HepG2 (cell line): ENCODE results near the gene CPS1. TPM values are rescaled to one million over a fixed set of nuclear protein-coding genes. Genes with fewer than 3 reads are reported as not detected.

Experiments used
- ATAC-seq: fragments of 200-7000 bp; cut with Tn5 transposase; 3 replicates; pipeline ENCODE4 v1.9.1; 2020; ENCODE audit warnings: mild to moderate bottlenecking, moderate library complexity
- BruUV-seq: library from RNA; stranded (reverse); fragments of 400-500 nt; replicated peaks from 2 replicates; lab custom pipeline; 2021; lab: Mats Ljungman, UMichigan
- CTCF ChIA-PET: fragments of 300-600 bp; formaldehyde crosslinking; extraction: SDS; loops from one replicate; lab custom pipeline; 2021; ENCODE audit warnings: low total read pairs, inconsistent platforms, low intra/inter-chr PET ratio; lab: Yijun Ruan, JAX
- POLR2A ChIA-PET: fragments of 350-600 bp; sonication (Branson Sonifier 250); formaldehyde crosslinking; loops from one replicate; lab custom pipeline; 2020; ENCODE audit warnings: antibody characterized with exemption, inconsistent platforms; lab: Yijun Ruan, JAX
- DNase-seq: peaks from one replicate; pipeline ENCODE4 v3.0.0-alpha.2; 2015; ENCODE audit warnings: low spot score
- FAIRE-seq: peaks from 3 replicates; lab custom pipeline; 2011; peaks lifted over from hg19 to GRCh38; lab: Jason Lieb, UNC
- H2AFZ ChIP-seq: one replicate; pipeline ENCODE4 v1.6.1; 2011; ENCODE audit warnings: low read length, inconsistent platforms
- H3K27ac ChIP-seq: fragments of 300-600 bp; 3 replicates; pipeline ENCODE4 v1.8.0; 2011; ENCODE audit warnings: mixed run types, mild to moderate bottlenecking, mixed read lengths, low read length, inconsistent platforms; ENCODE audit not compliant: insufficient read depth; ENCODE audit errors: extremely low read length
- H3K27me3 ChIP-seq, 2 experiments: fragments of 200-600 bp in 1 of 2; 2 replicates in 1 of 2; 3 replicates in 1 of 2; pipeline versions ENCODE4 v1.6.0 to v1.8.0; 2011; ENCODE audit warnings: low read length in 2 of 2, mild to moderate bottlenecking in 2 of 2, moderate library complexity in 2 of 2, inconsistent platforms in 1 of 2; ENCODE audit not compliant: insufficient read depth in 2 of 2, control insufficient read depth in 1 of 2
- H3K36me3 ChIP-seq, 2 experiments: fragments of 200-600 bp in 1 of 2; replicated peaks in 1 of 2; 2 replicates in 1 of 2; 3 replicates in 1 of 2; pipeline versions ENCODE4 v1.5.1 to v1.8.0; 2011; ENCODE audit warnings: low read length in 2 of 2, inconsistent platforms in 1 of 2; ENCODE audit not compliant: insufficient read depth in 2 of 2, control insufficient read depth in 1 of 2
- H3K4me1 ChIP-seq: 2 replicates; pipeline ENCODE4 v1.5.1; 2012; ENCODE audit warnings: low read length, inconsistent platforms; ENCODE audit not compliant: insufficient read depth
- H3K4me2 ChIP-seq: 2 replicates; pipeline ENCODE4 v1.6.0; 2011; ENCODE audit warnings: low read depth, low read length, inconsistent platforms
- H3K4me3 ChIP-seq, 3 experiments: fragments of 200-600 bp in 1 of 3; sonication (generic), shearing (Covaris generic) in 1 of 3; replicated peaks in 1 of 3; 2 replicates each; pipeline ENCODE4 v1.5.1; 2011 to 2016; ENCODE audit warnings: low read length in 3 of 3, inconsistent platforms in 2 of 3, low read depth in 2 of 3, mild to moderate bottlenecking in 2 of 3, control low read depth in 1 of 3, mixed read lengths in 1 of 3; ENCODE audit not compliant: insufficient read depth in 1 of 3
- H3K79me2 ChIP-seq: one replicate; pipeline ENCODE4 v1.6.1; 2011; ENCODE audit warnings: low read length, inconsistent platforms; ENCODE audit not compliant: insufficient read depth
- H3K9ac ChIP-seq: 2 replicates; pipeline ENCODE4 v1.6.0; 2011; ENCODE audit warnings: mild to moderate bottlenecking, low read depth, low read length, inconsistent platforms; ENCODE audit not compliant: insufficient read depth
- H3K9me3 ChIP-seq: 2 replicates; pipeline ENCODE4 v1.5.1; 2012; ENCODE audit warnings: mild to moderate bottlenecking, low read length
- H4K20me1 ChIP-seq: 2 replicates; pipeline ENCODE4 v1.6.0; 2011; ENCODE audit warnings: inconsistent platforms, mild to moderate bottlenecking, low read length, moderate library complexity; ENCODE audit not compliant: insufficient read depth
- BCL6 ChIP-seq: IDR thresholded peaks from 2 replicates; pipeline ENCODE4 v1.6.1; 2016; ENCODE audit warnings: missing genetic modification reagents, missing compliant biosample characterization
- KLF16 ChIP-seq, 2 experiments: sonication (generic) in 1 of 2; formaldehyde crosslinking in 1 of 2; IDR thresholded peaks; 2 replicates each; pipeline versions ENCODE4 v1.6.1 to v1.8.0; 2016 to 2023; ENCODE audit warnings: missing genetic modification reagents in 2 of 2, missing compliant biosample characterization in 1 of 2
- MAFK ChIP-seq, 2 experiments: IDR thresholded peaks in 1 of 2; conservative IDR thresholded peaks in 1 of 2; 2 replicates each; pipeline ENCODE4 v1.6.1; 2011; ENCODE audit warnings: improper control_type of control experiment in 2 of 2, low read length in 2 of 2
- MED13 ChIP-seq: sonication (generic); formaldehyde crosslinking; IDR thresholded peaks from 2 replicates; pipeline ENCODE4 v1.5.0; 2020; ENCODE audit warnings: missing genetic modification reagents
- MIXL1 ChIP-seq: IDR thresholded peaks from 2 replicates; pipeline ENCODE4 v1.6.1; 2016
- TEAD3 ChIP-seq: optimal IDR thresholded peaks from 2 replicates; pipeline ENCODE3; 2016; ENCODE audit warnings: borderline replicate concordance
- ZNF24 ChIP-seq: fragments of 450-650 bp; IDR thresholded peaks from 2 replicates; pipeline ENCODE4 v1.6.1; 2017; ENCODE audit warnings: antibody characterized with exemption, mild to moderate bottlenecking
- ZNF614 ChIP-seq: IDR thresholded peaks from 2 replicates; pipeline ENCODE4 v1.6.1; 2018; ENCODE audit warnings: missing biosample characterization, missing genetic modification reagents, inconsistent platforms, borderline replicate concordance
- ZNF761 ChIP-seq: sonication (generic); formaldehyde crosslinking; conservative IDR thresholded peaks from 2 replicates; pipeline ENCODE4 v1.4.0; 2020; ENCODE audit warnings: mild to moderate bottlenecking, missing genetic modification reagents
- ZSCAN31 ChIP-seq: sonication (generic); formaldehyde crosslinking; IDR thresholded peaks from 2 replicates; pipeline ENCODE4 v1.5.0; 2020; ENCODE audit warnings: low read depth, mild to moderate bottlenecking, missing genetic modification reagents
- WGBS: methylation state at CpG from one replicate; pipeline ENCODE4 v1.1.6; 2017; ENCODE audit warnings: low lambda C conversion rate; 5-methylcytosine and 5-hydroxymethylcytosine counted together
- in situ Hi-C: cut with HindIII; loops from 2 replicates; pipeline ENCODE4 v1.10.0; 2017; ENCODE audit warnings: low pct_unique_long_range_greater_than_20kb; ENCODE audit not compliant: extremely low pct_ligation_motif_present
- intact Hi-C: fragments of 100-400 bp; cut with micrococcal nuclease; formaldehyde crosslinking; loops from one replicate; pipeline ENCODE4 v1.10.0; 2022; ENCODE audit not compliant: unreplicated experiment
- polyA plus RNA-seq, 8 experiments: library from polyadenylated mRNA; depleted of rRNA in 3 of 8; stranded (reverse) in 7 of 8; unstranded in 1 of 8; fragments of >200 nt; fragmentation: Illumina TruSeq in 4 of 8; extraction: Trizol in 4 of 8; gene quantifications; 2 replicates each; pipeline versions ENCODE4 v1.2.1 to v1.2.3, GENCODE V29; 2011 to 2016; ENCODE audit warnings: low read depth in 4 of 8, missing spikeins in 1 of 8, mixed read lengths in 1 of 8; ENCODE audit not compliant: insufficient read depth in 1 of 8
- total RNA-seq, 5 experiments: library from RNA; depleted of rRNA; stranded (reverse); fragments of >200 nt; fragmentation: Illumina TruSeq; extraction: Trizol; gene quantifications; 2 replicates each; pipeline ENCODE4 v1.2.3, GENCODE V29; 2016; ENCODE audit warnings: low read depth in 1 of 5
- TF ChIP-seq, protein P1 (sequence below): sonication (generic); formaldehyde crosslinking; IDR thresholded peaks from 2 replicates; pipeline ENCODE4 v1.5.0; 2020; ENCODE audit warnings: mild to moderate bottlenecking, missing genetic modification reagents, moderate library complexity
- TF ChIP-seq, protein P2 (sequence below), 2 experiments: fragments of 450-650 bp in 1 of 2; sonication (generic) in 1 of 2; formaldehyde crosslinking; IDR thresholded peaks; 2 replicates each; pipeline versions ENCODE4 v1.5.0 to v1.8.0; 2020 to 2022; ENCODE audit warnings: mild to moderate bottlenecking in 1 of 2, missing genetic modification reagents in 1 of 2
- TF ChIP-seq, protein P3 (sequence below): IDR thresholded peaks from 2 replicates; pipeline ENCODE4 v1.6.1; 2016; ENCODE audit warnings: low read depth

The CPS1 gene
- total and polyA plus RNA-seq, 2 of the 13 experiments (the other 11 are each of a cell fraction or from before 2014, with no cell fraction given), result 24.4 to 51.7 TPM

DNA sequence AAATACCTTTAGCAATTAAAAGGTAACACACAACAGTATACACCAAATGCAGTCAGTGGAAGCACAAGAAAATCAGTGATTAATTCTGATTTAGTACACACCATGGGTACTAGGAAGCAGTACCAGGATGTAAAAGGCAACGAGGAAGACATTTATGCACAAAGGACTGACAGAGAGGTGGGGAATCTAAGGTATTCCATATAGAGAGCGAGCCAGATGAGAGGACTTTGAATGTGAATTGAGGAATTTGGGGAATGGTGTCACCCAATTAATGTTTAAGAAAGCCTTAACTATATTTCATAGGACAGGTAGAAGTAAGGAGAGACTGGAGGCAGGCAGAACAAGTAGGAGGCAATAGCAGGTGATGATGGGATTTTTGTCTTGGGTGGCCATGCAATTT is 11.7 kb downstream of the CPS1 start:
- in situ Hi-C loops, result no loop called here
- Histone ChIP-seq H3K27me3 (no peaks in the 10 kb centered on the region), H3K79me2 (no peaks in the 10 kb centered on the region), H3K4me3 (no peak overlapping the region), H2AFZ (no peak overlapping the region), H3K4me1 (no peaks in the 10 kb centered on the region), H3K27ac (no peak overlapping the region), H4K20me1 (no peaks in the 10 kb centered on the region), H3K9me3 (no peaks in the 10 kb centered on the region), H3K4me2 (no peak overlapping the region), H3K9ac (no peak overlapping the region), H3K36me3 (no peaks in the 10 kb centered on the region)
- no peak for ATAC-seq
- intact Hi-C loops, result no loop called here
- BruUV-seq, result no TSS peak
- ChIA-PET POLR2A (no interaction called here), CTCF (no interaction called here)
- no peak for DNase-seq
- no peak for FAIRE-seq
- no peak for TF ChIP-seq ZSCAN31 (CRISPR knock-in tag)
- no peak for TF ChIP-seq MED13
- 95% methylated on average over 2 of the region's 2 CpGs for WGBS

DNA sequence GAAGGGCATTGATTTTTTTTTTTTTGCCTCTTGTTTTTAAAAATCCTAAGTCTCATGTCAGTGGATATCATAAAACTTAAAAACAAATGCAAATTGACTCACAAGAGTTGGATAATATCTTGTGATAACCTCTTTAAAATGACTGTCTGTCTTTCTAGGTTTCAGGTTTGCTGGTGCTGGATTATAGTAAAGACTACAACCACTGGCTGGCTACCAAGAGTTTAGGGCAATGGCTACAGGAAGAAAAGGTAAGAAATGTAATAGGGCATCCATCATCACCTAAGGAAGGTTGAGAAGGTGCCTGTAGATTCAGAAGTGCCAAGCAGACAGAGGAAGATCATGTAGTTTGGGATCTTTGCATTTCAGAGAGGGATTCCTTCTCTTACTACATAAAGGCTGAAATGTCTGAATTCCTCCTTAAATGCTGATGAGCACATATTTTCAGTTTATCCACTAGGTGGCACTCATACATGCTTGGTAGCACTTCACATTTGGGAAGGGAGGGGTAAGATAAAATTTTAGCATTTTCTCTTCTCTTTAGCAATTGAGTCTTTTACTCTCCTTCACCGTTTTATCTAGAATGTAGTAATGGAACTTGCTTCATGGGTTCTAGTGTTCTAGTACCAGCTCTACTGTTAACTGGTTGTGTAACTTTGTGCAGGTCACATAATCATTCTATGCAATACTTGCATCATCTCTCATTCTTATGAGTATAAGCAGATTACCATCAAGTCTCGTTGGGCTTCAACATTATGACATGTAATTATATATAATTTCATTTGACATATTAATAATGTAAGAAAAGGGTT is 21.1 kb downstream of the CPS1 start:
- no peaks in the 10 kb centered on the region for H4K20me1 ChIP-seq
- POLR2A ChIA-PET, result no interaction called here
- H3K9me3 ChIP-seq, result no peaks in the 10 kb centered on the region
- 10% methylated on average over 2 of the region's 2 CpGs for WGBS
- no TSS peak for BruUV-seq
- H3K4me2 ChIP-seq, result no peak overlapping the region
- H2AFZ ChIP-seq, result no peak overlapping the region
- no peaks in the 10 kb centered on the region for H3K27me3 ChIP-seq
- H3K36me3 ChIP-seq, result no peaks in the 10 kb centered on the region; a peak in 1 of 5 replicates
- in situ Hi-C loops (no loop called here), intact Hi-C loops (loop anchor here (1.0 to 2.0 kb wide), 4 partner anchors 12 to 581 kb away; no protein-coding TSS in a partner anchor)
- H3K4me3 ChIP-seq, result no peak overlapping the region
- H3K9ac ChIP-seq, result no peak overlapping the region
- H3K4me1 ChIP-seq, result no peaks in the 10 kb centered on the region
- DNase-seq (peak; percentile 56), FAIRE-seq (peak; percentile 81), ATAC-seq (peak; percentile 90)
- no peak overlapping the region for H3K27ac ChIP-seq
- CTCF ChIA-PET, result interaction anchor here (2.1 kb wide), 1 partner anchor 74 kb away, joined by 16 read pairs; no protein-coding TSS in a partner anchor
- H3K79me2 ChIP-seq, result no peaks in the 10 kb centered on the region
- TF ChIP-seq ZNF614 (CRISPR knock-in tag), result no peak
- TF ChIP-seq KLF16 (CRISPR knock-in tag; IDR thresholded peaks at IDR 0.05), result 0 out of 4 replicates have a peak, but pooled peaks of 1 of the 2 experiments have one; percentile 17
- TF ChIP-seq, protein P1, sequence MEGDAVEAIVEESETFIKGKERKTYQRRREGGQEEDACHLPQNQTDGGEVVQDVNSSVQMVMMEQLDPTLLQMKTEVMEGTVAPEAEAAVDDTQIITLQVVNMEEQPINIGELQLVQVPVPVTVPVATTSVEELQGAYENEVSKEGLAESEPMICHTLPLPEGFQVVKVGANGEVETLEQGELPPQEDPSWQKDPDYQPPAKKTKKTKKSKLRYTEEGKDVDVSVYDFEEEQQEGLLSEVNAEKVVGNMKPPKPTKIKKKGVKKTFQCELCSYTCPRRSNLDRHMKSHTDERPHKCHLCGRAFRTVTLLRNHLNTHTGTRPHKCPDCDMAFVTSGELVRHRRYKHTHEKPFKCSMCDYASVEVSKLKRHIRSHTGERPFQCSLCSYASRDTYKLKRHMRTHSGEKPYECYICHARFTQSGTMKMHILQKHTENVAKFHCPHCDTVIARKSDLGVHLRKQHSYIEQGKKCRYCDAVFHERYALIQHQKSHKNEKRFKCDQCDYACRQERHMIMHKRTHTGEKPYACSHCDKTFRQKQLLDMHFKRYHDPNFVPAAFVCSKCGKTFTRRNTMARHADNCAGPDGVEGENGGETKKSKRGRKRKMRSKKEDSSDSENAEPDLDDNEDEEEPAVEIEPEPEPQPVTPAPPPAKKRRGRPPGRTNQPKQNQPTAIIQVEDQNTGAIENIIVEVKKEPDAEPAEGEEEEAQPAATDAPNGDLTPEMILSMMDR, result peak; percentile 83
- TF ChIP-seq, protein P2, sequence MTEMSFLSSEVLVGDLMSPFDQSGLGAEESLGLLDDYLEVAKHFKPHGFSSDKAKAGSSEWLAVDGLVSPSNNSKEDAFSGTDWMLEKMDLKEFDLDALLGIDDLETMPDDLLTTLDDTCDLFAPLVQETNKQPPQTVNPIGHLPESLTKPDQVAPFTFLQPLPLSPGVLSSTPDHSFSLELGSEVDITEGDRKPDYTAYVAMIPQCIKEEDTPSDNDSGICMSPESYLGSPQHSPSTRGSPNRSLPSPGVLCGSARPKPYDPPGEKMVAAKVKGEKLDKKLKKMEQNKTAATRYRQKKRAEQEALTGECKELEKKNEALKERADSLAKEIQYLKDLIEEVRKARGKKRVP (CRISPR knock-in tag; IDR thresholded peaks at IDR 0.05), result peak in 1 of 2 experiments; percentile 88; a peak in 2 of 4 replicates
- TF ChIP-seq ZNF24, result 0 out of 2 replicates have a peak, but pooled peaks have one; percentile 28
- peak; percentile 57; the same call in 1 of the 2 replicates for TF ChIP-seq MIXL1 (CRISPR knock-in tag)
- TF ChIP-seq BCL6 (CRISPR knock-in tag), result peak; percentile 15; the same call in 1 of the 2 replicates
- TF ChIP-seq ZNF761, result no peak
- TF ChIP-seq MAFK (conservative IDR thresholded peaks at IDR 0.05 in 1 of 2, IDR thresholded peaks at IDR 0.05 in 1 of 2; ENCODE audit: low read length in 2 of 2), result peak; percentile 93 to 97
- peak; percentile 77 for TF ChIP-seq TEAD3 (CRISPR knock-in tag)
- TF ChIP-seq, protein P3, sequence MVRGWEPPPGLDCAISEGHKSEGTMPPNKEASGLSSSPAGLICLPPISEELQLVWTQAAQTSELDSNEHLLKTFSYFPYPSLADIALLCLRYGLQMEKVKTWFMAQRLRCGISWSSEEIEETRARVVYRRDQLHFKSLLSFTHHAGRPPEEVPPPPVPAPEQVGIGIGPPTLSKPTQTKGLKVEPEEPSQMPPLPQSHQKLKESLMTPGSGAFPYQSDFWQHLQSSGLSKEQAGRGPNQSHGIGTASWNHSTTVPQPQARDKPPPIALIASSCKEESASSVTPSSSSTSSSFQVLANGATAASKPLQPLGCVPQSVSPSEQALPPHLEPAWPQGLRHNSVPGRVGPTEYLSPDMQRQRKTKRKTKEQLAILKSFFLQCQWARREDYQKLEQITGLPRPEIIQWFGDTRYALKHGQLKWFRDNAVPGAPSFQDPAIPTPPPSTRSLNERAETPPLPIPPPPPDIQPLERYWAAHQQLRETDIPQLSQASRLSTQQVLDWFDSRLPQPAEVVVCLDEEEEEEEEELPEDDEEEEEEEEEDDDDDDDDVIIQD, result 0 out of 2 replicates have a peak, but pooled peaks have one; percentile 32
